Measurements from ENCODE around the gene CHST13.

Gene CHST13

DNA sequence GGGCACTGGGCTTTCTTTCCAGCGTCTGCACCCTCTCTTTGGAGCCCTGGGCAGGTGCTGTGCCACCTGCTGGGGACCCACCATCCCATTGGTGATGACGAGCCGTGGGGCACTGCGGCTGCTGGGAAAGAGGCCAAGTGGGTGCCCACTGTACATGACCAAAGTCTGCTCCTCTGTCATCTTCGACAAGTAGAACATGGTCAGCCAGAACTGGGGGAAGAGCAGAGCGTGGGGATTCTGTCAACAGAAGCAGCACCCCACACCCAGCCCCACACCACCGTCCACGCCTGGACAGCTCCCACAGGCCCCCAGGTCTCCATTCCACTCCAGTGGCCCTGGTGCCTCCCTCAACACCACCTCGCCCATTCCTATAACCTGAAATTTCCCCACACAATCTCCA, 16.1 kb upstream of the CHST13 start:
- Histone ChIP-seq H3K4me1 (ENCODE audit: control insufficient read depth, insufficient read depth, low read length) (peaks cover 10% of the 10 kb centered on the region), H3K4me3 (ENCODE audit: insufficient read depth, low read depth, low read length) (no peak overlapping the region), H3K36me3 (ENCODE audit: control insufficient read depth, insufficient read depth, low read length) (no peaks in the 10 kb centered on the region), H3K27me3 (ENCODE audit: control insufficient read depth, insufficient read depth, low read length, poor library complexity, severe bottlenecking) (no peaks in the 10 kb centered on the region), H3K27ac (ENCODE audit: insufficient read depth, low read depth, low read length, poor library complexity, severe bottlenecking) (no peak overlapping the region), H3K9me3 (ENCODE audit: control insufficient read depth, low read length) (no peaks in the 10 kb centered on the region)
- WGBS, 2 experiments = 92 to 93% methylated on average over 9 of the region's 9 CpGs

DNA sequence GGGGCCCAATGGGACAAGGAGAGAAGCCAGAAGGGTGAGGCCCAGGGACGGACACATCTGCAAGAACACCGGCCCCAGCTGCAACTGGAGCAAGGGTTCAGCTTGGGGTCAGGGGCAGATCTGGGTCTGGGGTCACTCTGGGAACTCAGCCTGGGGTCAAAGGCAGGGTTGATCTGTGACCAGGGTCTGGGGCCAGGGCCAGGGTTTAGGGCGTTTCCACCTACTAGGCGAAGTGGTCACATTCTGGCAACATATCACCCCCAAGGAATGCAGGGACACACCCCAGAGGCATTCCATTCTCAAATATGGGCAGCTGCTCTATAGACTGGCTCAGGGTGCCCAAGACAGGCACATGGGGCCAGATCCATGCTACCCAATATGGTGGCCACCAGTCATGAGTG, 15.4 kb upstream of the CHST13 start:
- peaks cover 10% of the 10 kb centered on the region for H3K4me1 ChIP-seq (ENCODE audit: control insufficient read depth, insufficient read depth, low read length)
- no peak overlapping the region for H3K27ac ChIP-seq (ENCODE audit: insufficient read depth, low read depth, low read length, poor library complexity, severe bottlenecking)
- no peaks in the 10 kb centered on the region for H3K9me3 ChIP-seq (ENCODE audit: control insufficient read depth, low read length)
- no peaks in the 10 kb centered on the region for H3K27me3 ChIP-seq (ENCODE audit: control insufficient read depth, insufficient read depth, low read length, poor library complexity, severe bottlenecking)
- no peak overlapping the region for H3K4me3 ChIP-seq (ENCODE audit: insufficient read depth, low read depth, low read length)
- H3K36me3 ChIP-seq (ENCODE audit: control insufficient read depth, insufficient read depth, low read length) = no peaks in the 10 kb centered on the region
- 92 to 97% methylated on average over 4 of the region's 4 CpGs for WGBS, 2 experiments

DNA sequence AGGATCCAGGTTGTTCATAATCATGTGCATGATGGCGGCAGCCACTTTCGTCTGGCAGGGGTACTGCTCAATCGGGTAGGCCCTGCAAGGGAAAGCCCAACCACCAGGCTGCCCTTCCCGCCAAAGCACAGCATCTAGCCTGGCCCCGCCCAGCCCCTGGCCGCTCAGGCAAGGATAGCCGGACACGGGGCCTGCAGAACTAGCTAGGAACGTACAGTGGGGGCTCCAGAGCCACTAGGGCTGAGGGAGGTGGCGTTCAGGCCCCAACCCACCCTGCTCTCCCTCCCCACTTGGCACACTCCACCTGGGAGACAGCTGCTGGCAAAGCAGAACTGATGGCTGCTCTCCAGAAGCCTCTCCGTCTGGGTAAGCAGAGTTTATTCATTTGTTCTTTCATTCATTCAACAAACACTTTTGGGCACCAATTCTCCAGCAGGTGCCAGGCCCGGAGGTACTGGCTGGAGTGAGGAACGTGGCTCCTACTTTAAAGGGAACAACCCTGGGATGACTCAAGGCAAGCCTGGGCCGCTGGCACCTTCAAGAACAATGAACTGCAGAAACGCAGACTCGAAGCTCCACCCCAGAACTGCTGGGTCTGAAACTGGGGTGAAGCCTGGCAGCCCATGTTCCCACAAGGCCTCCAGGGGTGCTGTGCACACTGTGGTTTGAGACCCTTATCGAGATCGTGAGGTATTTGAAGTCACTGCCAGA, 14.2 kb upstream of the CHST13 start:
- H3K27me3 ChIP-seq (ENCODE audit: control insufficient read depth, insufficient read depth, low read length, poor library complexity, severe bottlenecking) = no peaks in the 10 kb centered on the region
- H3K9me3 ChIP-seq (ENCODE audit: control insufficient read depth, low read length) = no peaks in the 10 kb centered on the region
- H3K27ac ChIP-seq (ENCODE audit: insufficient read depth, low read depth, low read length, poor library complexity, severe bottlenecking) = no peak overlapping the region
- H3K4me1 ChIP-seq (ENCODE audit: control insufficient read depth, insufficient read depth, low read length) = peaks cover 10% of the 10 kb centered on the region
- H3K36me3 ChIP-seq (ENCODE audit: control insufficient read depth, insufficient read depth, low read length) = no peaks in the 10 kb centered on the region
- H3K4me3 ChIP-seq (ENCODE audit: insufficient read depth, low read depth, low read length) = no peak overlapping the region
- WGBS, 2 experiments = 92 to 93% methylated on average over 18 of the region's 18 CpGs

DNA sequence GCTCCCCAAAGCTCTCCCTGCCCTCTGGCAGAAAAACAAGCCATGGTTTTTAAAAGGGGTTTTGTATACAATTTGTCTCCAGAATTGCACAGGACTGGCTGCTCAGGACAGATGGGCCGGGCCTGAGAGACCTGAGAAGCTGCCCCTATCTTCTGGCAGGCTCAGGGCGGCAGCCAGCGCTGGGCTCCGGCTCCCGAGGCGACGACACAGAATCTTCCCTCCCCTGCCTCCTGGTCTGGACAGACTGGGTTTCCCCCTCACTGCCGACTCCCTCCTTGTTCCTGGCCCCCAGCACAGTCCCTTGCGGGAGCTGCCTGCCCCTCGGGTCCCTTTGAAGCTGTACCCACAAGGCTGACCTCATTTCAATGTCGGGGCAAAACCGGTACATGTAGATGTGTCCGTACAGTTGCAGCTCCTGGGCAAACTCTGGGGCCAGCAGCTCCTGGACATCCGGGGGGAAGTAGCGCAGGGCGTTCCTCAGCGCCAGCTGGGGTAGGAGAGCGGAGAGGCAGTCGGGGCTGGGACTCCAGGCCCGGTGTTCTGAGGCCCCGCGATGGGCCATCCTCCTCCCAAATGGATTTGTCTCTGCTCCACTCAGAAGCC, 13.5 kb upstream of the CHST13 start:
- no peak overlapping the region for H3K27ac ChIP-seq (ENCODE audit: insufficient read depth, low read depth, low read length, poor library complexity, severe bottlenecking)
- H3K4me1 ChIP-seq (ENCODE audit: control insufficient read depth, insufficient read depth, low read length) = peaks cover 13% of the 10 kb centered on the region
- no peak overlapping the region for H3K4me3 ChIP-seq (ENCODE audit: insufficient read depth, low read depth, low read length)
- no peaks in the 10 kb centered on the region for H3K9me3 ChIP-seq (ENCODE audit: control insufficient read depth, low read length)
- WGBS, 2 experiments = 93% methylated on average over 22 of the region's 22 CpGs
- H3K36me3 ChIP-seq (ENCODE audit: control insufficient read depth, insufficient read depth, low read length) = no peaks in the 10 kb centered on the region
- H3K27me3 ChIP-seq (ENCODE audit: control insufficient read depth, insufficient read depth, low read length, poor library complexity, severe bottlenecking) = no peaks in the 10 kb centered on the region

DNA sequence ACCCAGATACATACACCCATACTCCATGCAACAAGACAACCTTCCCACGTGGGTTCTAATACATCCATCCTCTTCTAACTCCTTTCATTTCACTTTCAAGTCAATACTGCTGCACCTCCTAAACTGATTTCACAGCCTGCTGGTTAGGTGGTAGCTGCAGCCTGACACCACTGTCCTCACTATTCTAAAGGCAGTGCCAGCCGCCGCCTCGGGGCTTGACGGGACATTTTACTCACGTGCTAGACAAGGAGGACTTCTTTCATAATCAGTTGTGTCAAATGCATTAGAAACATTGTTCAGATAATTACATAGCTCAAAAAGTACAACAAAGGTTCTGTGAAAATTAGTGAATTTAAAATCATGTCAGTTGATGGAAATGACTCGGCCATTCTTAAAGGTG, 12.7 kb upstream of the CHST13 start:
- Histone ChIP-seq H3K4me1 (ENCODE audit: control insufficient read depth, insufficient read depth, low read length) (peaks cover 13% of the 10 kb centered on the region), H3K9me3 (ENCODE audit: control insufficient read depth, low read length) (no peaks in the 10 kb centered on the region), H3K27ac (ENCODE audit: insufficient read depth, low read depth, low read length, poor library complexity, severe bottlenecking) (no peak overlapping the region), H3K27me3 (ENCODE audit: control insufficient read depth, insufficient read depth, low read length, poor library complexity, severe bottlenecking) (no peaks in the 10 kb centered on the region), H3K4me3 (ENCODE audit: insufficient read depth, low read depth, low read length) (no peak overlapping the region), H3K36me3 (ENCODE audit: control insufficient read depth, insufficient read depth, low read length) (no peaks in the 10 kb centered on the region)
- WGBS, 2 experiments = 82 to 86% methylated on average over 6 to 7 of the region's 7 CpGs

DNA sequence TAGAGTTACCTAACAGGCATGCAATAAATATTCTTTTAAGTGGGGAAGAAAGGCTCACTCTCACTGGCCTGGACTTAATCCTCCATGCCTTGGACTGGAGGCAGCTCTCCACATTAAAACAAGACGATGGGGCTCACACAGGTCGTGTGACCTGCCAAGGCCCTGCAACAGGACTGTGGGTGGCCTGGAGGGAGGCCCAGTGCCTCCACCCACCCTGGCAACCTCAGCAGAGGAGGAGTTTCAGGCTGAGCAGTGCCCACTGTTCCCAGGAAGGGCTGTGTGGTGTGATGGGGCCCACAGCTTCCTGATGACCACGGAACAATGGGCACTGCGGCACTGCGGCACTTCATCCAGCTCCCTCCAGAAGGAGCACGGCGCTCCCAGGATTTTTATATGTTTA, 11.9 kb upstream of the CHST13 start:
- Histone ChIP-seq H3K4me3 (ENCODE audit: insufficient read depth, low read depth, low read length) (no peak overlapping the region), H3K36me3 (ENCODE audit: control insufficient read depth, insufficient read depth, low read length) (no peaks in the 10 kb centered on the region), H3K27me3 (ENCODE audit: control insufficient read depth, insufficient read depth, low read length, poor library complexity, severe bottlenecking) (no peaks in the 10 kb centered on the region), H3K27ac (ENCODE audit: insufficient read depth, low read depth, low read length, poor library complexity, severe bottlenecking) (no peak overlapping the region), H3K4me1 (ENCODE audit: control insufficient read depth, insufficient read depth, low read length) (peaks cover 13% of the 10 kb centered on the region), H3K9me3 (ENCODE audit: control insufficient read depth, low read length) (no peaks in the 10 kb centered on the region)
- WGBS, 2 experiments = 82 to 85% methylated on average over 7 of the region's 7 CpGs

DNA sequence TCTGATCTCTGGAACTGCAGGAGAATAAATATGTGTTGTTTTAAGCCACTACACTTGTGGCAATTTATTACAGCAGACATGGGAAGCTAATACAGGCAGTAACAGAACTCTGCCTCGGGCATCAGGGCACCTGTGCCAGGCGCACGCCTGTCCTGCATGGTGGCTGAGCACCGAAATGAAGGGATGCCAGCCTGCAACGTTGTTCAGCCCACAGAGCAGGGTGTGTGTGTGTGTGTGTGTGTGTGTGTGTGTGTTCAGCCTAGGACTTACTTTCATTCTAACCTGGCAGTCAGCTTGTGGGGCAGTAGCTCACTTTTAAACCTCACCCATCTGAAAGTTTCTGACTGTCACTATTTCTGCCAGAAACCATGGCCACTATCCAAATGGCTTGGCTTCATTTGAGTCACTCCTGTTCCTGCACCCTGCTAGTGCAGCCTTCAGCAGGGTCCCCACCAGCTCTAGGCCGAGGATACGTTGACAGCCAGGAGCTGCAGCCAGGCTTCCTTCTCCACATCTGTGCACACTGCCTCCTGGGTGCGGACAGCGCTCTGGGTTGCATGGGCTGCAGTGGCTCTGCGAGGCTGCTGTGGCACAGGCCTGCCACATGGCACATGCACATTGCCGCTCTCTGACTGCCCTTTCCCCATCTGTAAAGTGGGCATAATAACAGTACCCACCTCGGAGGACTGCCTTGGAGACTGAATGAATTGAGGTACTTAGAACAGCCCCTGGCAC, 10.9 kb upstream of the CHST13 start:
- H3K27ac ChIP-seq (ENCODE audit: insufficient read depth, low read depth, low read length, poor library complexity, severe bottlenecking) = no peak overlapping the region
- H3K4me1 ChIP-seq (ENCODE audit: control insufficient read depth, insufficient read depth, low read length) = peaks cover 15% of the 10 kb centered on the region
- no peaks in the 10 kb centered on the region for H3K9me3 ChIP-seq (ENCODE audit: control insufficient read depth, low read length)
- no peaks in the 10 kb centered on the region for H3K27me3 ChIP-seq (ENCODE audit: control insufficient read depth, insufficient read depth, low read length, poor library complexity, severe bottlenecking)
- H3K36me3 ChIP-seq (ENCODE audit: control insufficient read depth, insufficient read depth, low read length) = no peaks in the 10 kb centered on the region
- H3K4me3 ChIP-seq (ENCODE audit: insufficient read depth, low read depth, low read length) = no peak overlapping the region
- WGBS, 2 experiments = 91% methylated on average over 12 of the region's 12 CpGs

DNA sequence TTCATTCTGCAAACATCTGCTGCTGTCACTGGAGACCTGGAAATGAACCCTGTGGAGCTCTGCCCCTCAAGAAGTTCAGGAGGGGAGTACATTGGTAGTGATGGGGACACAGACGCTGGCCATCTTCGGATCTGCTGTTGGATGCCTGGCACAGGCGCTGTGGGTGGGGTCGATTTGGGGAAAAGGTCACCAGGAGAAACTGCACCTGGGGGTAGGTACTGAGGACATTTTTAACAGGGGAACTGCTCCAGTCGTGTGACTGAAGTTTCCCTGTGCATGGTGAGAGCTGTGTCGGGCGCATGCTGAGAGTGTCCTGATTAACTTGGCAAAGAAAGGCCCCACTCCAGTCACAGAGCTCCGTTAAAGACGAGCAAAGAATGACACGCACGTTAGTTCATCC, 9.8 kb upstream of the CHST13 start:
- WGBS, 2 experiments = 81 to 84% methylated on average over 11 of the region's 11 CpGs
- H3K4me3 ChIP-seq (ENCODE audit: insufficient read depth, low read depth, low read length) = no peak overlapping the region
- H3K27me3 ChIP-seq (ENCODE audit: control insufficient read depth, insufficient read depth, low read length, poor library complexity, severe bottlenecking) = no peaks in the 10 kb centered on the region
- no peak overlapping the region for H3K27ac ChIP-seq (ENCODE audit: insufficient read depth, low read depth, low read length, poor library complexity, severe bottlenecking)
- H3K9me3 ChIP-seq (ENCODE audit: control insufficient read depth, low read length) = no peaks in the 10 kb centered on the region
- H3K4me1 ChIP-seq (ENCODE audit: control insufficient read depth, insufficient read depth, low read length) = peaks cover 25% of the 10 kb centered on the region
- H3K36me3 ChIP-seq (ENCODE audit: control insufficient read depth, insufficient read depth, low read length) = no peaks in the 10 kb centered on the region

DNA sequence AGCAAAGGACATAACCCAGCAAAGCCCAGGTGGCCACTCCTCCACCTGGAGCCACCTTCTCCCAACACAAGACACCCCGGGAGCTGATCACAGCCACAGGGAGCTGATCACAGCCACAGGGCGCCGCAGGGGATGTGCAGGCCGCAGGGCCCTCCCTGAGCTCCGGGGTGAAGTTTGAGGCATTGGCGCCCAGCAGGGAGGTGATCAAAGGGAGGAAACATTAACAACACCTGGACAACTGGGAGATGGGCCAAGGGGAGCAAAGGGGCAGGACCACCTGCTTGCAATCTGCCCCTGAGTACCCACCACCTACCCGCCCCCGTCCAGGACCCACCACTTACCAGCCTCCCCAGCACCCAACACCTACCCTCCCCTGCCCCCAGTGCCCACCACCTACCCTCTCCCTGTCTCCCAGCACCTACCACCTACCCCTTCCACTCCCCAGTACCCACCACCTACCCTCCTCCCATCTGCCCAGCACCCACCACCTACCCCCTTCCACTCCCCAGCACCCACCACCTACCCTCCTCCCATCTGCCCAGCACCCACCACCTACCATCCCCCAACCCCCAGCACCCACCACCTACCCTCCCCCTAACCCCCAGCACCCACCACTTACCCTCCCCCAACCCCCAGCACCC, 8.8 kb upstream of the CHST13 start:
- H3K36me3 ChIP-seq (ENCODE audit: control insufficient read depth, insufficient read depth, low read length) = no peaks in the 10 kb centered on the region
- no peak overlapping the region for H3K4me3 ChIP-seq (ENCODE audit: insufficient read depth, low read depth, low read length)
- H3K27me3 ChIP-seq (ENCODE audit: control insufficient read depth, insufficient read depth, low read length, poor library complexity, severe bottlenecking) = no peaks in the 10 kb centered on the region
- no peaks in the 10 kb centered on the region for H3K9me3 ChIP-seq (ENCODE audit: control insufficient read depth, low read length)
- H3K4me1 ChIP-seq (ENCODE audit: control insufficient read depth, insufficient read depth, low read length) = peaks cover 26% of the 10 kb centered on the region
- H3K27ac ChIP-seq (ENCODE audit: insufficient read depth, low read depth, low read length, poor library complexity, severe bottlenecking) = no peak overlapping the region
- 92 to 93% methylated on average over 8 of the region's 8 CpGs for WGBS, 2 experiments

Measured in ectodermal cell (in vitro differentiated cells).